IMR-90 (cell line): ENCODE data around the gene ANKHD1. TPM values are rescaled to one million over a fixed set of nuclear protein-coding genes. Genes with fewer than 3 reads are reported as not detected.

Experiments
- ATAC-seq: fragments of 200-7000 bp; cut with Tn5 transposase; 2 replicates; pipeline ENCODE4 v1.9.1; 2020; ENCODE audit warnings: low read depth, mild to moderate bottlenecking, moderate library complexity
- BruUV-seq: library from RNA; stranded (reverse); fragments of 400-500 nt; replicated peaks from 2 replicates; lab custom pipeline; 2021; lab: Mats Ljungman, UMichigan
- CTCF ChIA-PET: fragments of 300-600 bp; formaldehyde crosslinking; extraction: SDS; loops from one replicate; lab custom pipeline; 2021; ENCODE audit warnings: antibody characterized with exemption; lab: Yijun Ruan, JAX
- POLR2A ChIA-PET: fragments of 300-600 bp; sonication (Branson Sonifier 250); formaldehyde crosslinking; loops from one replicate; lab custom pipeline; 2022; ENCODE audit warnings: antibody characterized with exemption; ENCODE audit not compliant: unreplicated experiment; lab: Charles Lee
- DNase-seq: peaks from one replicate; pipeline ENCODE4 v3.0.0; 2013
- H2AFZ ChIP-seq: replicated peaks from 2 replicates; pipeline ENCODE3; 2013; ENCODE audit warnings: low read length, mild to moderate bottlenecking; ENCODE audit not compliant: poor library complexity
- H2AK5ac ChIP-seq: 2 replicates; pipeline ENCODE4 v1.6.1; 2013; ENCODE audit warnings: low read depth, low read length, inconsistent platforms
- H2AK9ac ChIP-seq: replicated peaks from 2 replicates; pipeline ENCODE3; 2013; ENCODE audit warnings: mild to moderate bottlenecking, low read depth, low read length, moderate library complexity; ENCODE audit not compliant: poor library complexity
- H2BK120ac ChIP-seq: 2 replicates; pipeline ENCODE4 v1.6.1; 2013; ENCODE audit warnings: low read depth, low read length, inconsistent platforms
- H2BK15ac ChIP-seq: 3 replicates; pipeline ENCODE4 v1.6.1; 2013; ENCODE audit warnings: low read depth, low read length, inconsistent platforms
- H2BK20ac ChIP-seq: 2 replicates; pipeline ENCODE4 v1.6.1; 2013; ENCODE audit warnings: low read depth, mild to moderate bottlenecking, inconsistent platforms, low read length, moderate library complexity
- H2BK5ac ChIP-seq: 2 replicates; pipeline ENCODE4 v1.6.1; 2013; ENCODE audit warnings: mild to moderate bottlenecking, low read depth, low read length, inconsistent platforms; ENCODE audit not compliant: poor library complexity, severe bottlenecking
- H3K14ac ChIP-seq: replicated peaks from 2 replicates; pipeline ENCODE4 v1.6.1; 2013; ENCODE audit warnings: low read depth, low read length, inconsistent platforms
- H3K18ac ChIP-seq: 2 replicates; pipeline ENCODE4 v1.6.1; 2013; ENCODE audit warnings: low read depth, low read length, control low read depth
- H3K23ac ChIP-seq: 2 replicates; pipeline ENCODE4 v1.6.1; 2013; ENCODE audit warnings: low read depth, low read length, inconsistent platforms
- H3K27ac ChIP-seq: 2 replicates; pipeline ENCODE4 v1.5.1; 2013; ENCODE audit warnings: mild to moderate bottlenecking, control low read depth, low read length; ENCODE audit not compliant: insufficient read depth
- H3K27me3 ChIP-seq: 2 replicates; pipeline ENCODE4 v1.6.1; 2013; ENCODE audit warnings: low read length; ENCODE audit not compliant: control insufficient read depth, insufficient read depth
- H3K36me3 ChIP-seq: 2 replicates; pipeline ENCODE4 v1.6.1; 2013; ENCODE audit warnings: low read length, mixed read lengths; ENCODE audit not compliant: control insufficient read depth, insufficient read depth
- H3K4ac ChIP-seq: 2 replicates; pipeline ENCODE4 v1.6.1; 2013; ENCODE audit warnings: low read depth, low read length, inconsistent platforms
- H3K4me1 ChIP-seq: 2 replicates; pipeline ENCODE4 v1.6.1; 2013; ENCODE audit warnings: low read length, mixed read lengths; ENCODE audit not compliant: control insufficient read depth, insufficient read depth
- H3K4me2 ChIP-seq: 2 replicates; pipeline ENCODE4 v1.6.1; 2013; ENCODE audit warnings: low read depth, mild to moderate bottlenecking, control low read depth, low read length, moderate library complexity
- H3K4me3 ChIP-seq: 2 replicates; pipeline ENCODE4 v1.5.1; 2013; ENCODE audit warnings: low read depth, mild to moderate bottlenecking, control low read depth, low read length, moderate library complexity; ENCODE audit not compliant: insufficient read depth
- H3K56ac ChIP-seq: 2 replicates; pipeline ENCODE4 v1.6.1; 2013; ENCODE audit warnings: low read length, inconsistent platforms; ENCODE audit not compliant: insufficient read depth; ENCODE audit errors: extremely low read depth
- H3K79me1 ChIP-seq, 2 experiments: 2 replicates each; pipeline ENCODE4 v1.6.1; 2013; ENCODE audit warnings: low read length in 2 of 2, inconsistent platforms in 1 of 2, low read depth in 1 of 2
- H3K9ac ChIP-seq: 2 replicates; pipeline ENCODE4 v1.6.1; 2013; ENCODE audit warnings: low read depth, low read length, control low read depth
- H3K9me1 ChIP-seq: 2 replicates; pipeline ENCODE4 v1.6.1; 2013; ENCODE audit warnings: low read length, inconsistent platforms; ENCODE audit not compliant: insufficient read depth
- H3K9me3 ChIP-seq: 2 replicates; pipeline ENCODE4 v1.6.1; 2013; ENCODE audit warnings: low read length; ENCODE audit not compliant: control insufficient read depth, insufficient read depth
- H4K20me1 ChIP-seq: 2 replicates; pipeline ENCODE4 v1.6.1; 2013; ENCODE audit warnings: low read length, inconsistent platforms; ENCODE audit not compliant: insufficient read depth
- H4K5ac ChIP-seq: 2 replicates; pipeline ENCODE4 v1.6.1; 2013; ENCODE audit warnings: mild to moderate bottlenecking, low read depth, low read length, control low read depth
- H4K8ac ChIP-seq, 2 experiments: 2 replicates each; pipeline ENCODE4 v1.6.1; 2013; ENCODE audit warnings: low read depth in 2 of 2, low read length in 2 of 2, control low read depth in 1 of 2, inconsistent platforms in 1 of 2
- H4K91ac ChIP-seq: 2 replicates; pipeline ENCODE4 v1.6.1; 2013; ENCODE audit warnings: low read depth, low read length, inconsistent platforms; ENCODE audit not compliant: insufficient read depth
- BHLHE40 ChIP-seq: fragments of 150-350 bp; IDR thresholded peaks from 2 replicates; pipeline ENCODE4 v1.6.1; 2016; ENCODE audit warnings: mild to moderate bottlenecking, low read depth, low read length
- CEBPB ChIP-seq: IDR thresholded peaks from 2 replicates; pipeline ENCODE4 v1.6.1; 2012; ENCODE audit warnings: low read depth, low read length, improper control_type of control experiment
- CHD1 ChIP-seq: IDR thresholded peaks from 2 replicates; pipeline ENCODE4 v1.6.1; 2012; ENCODE audit warnings: low read depth, low read length, improper control_type of control experiment
- FOS ChIP-seq: fragments of 150-350 bp; IDR thresholded peaks from 2 replicates; pipeline ENCODE4 v1.6.1; 2016; ENCODE audit warnings: low read depth, low read length
- MAFK ChIP-seq: IDR thresholded peaks from 2 replicates; pipeline ENCODE4 v1.6.1; 2012; ENCODE audit warnings: low read depth, low read length, improper control_type of control experiment
- MAZ ChIP-seq: IDR thresholded peaks from 2 replicates; pipeline ENCODE4 v1.6.1; 2012; ENCODE audit warnings: low read depth, mild to moderate bottlenecking, low read length, improper control_type of control experiment, moderate library complexity, borderline replicate concordance
- MXI1 ChIP-seq: IDR thresholded peaks from 2 replicates; pipeline ENCODE4 v1.6.1; 2012; ENCODE audit warnings: low read depth, mild to moderate bottlenecking, low read length, moderate library complexity, borderline replicate concordance
- NFE2L2 ChIP-seq: fragments of 150-350 bp; IDR thresholded peaks from 2 replicates; pipeline ENCODE4 v1.6.1; 2016; ENCODE audit warnings: low read depth, mild to moderate bottlenecking, low read length
- POLR2A ChIP-seq: IDR thresholded peaks from 2 replicates; pipeline ENCODE4 v1.6.1; 2012; ENCODE audit warnings: mild to moderate bottlenecking, low read depth, low read length
- RAD21 ChIP-seq: IDR thresholded peaks from 2 replicates; pipeline ENCODE4 v1.6.1; 2012; ENCODE audit warnings: low read length, improper control_type of control experiment
- RCOR1 ChIP-seq: IDR thresholded peaks from 2 replicates; pipeline ENCODE4 v1.6.1; 2012; ENCODE audit warnings: mild to moderate bottlenecking, low read length, improper control_type of control experiment; ENCODE audit not compliant: insufficient replicate concordance
- RFX5 ChIP-seq: IDR thresholded peaks from 2 replicates; pipeline ENCODE4 v1.8.0; 2012; ENCODE audit warnings: low read depth, mild to moderate bottlenecking, low read length, moderate library complexity
- SMC3 ChIP-seq: fragments of 150-350 bp; IDR thresholded peaks from 2 replicates; pipeline ENCODE4 v1.6.1; 2016; ENCODE audit warnings: low read depth, mild to moderate bottlenecking, antibody characterized with exemption, low read length, moderate library complexity
- USF2 ChIP-seq: fragments of 150-350 bp; IDR thresholded peaks from 2 replicates; pipeline ENCODE4 v1.6.1; 2017; ENCODE audit warnings: mild to moderate bottlenecking, antibody characterized with exemption, low read length, low read depth
- WGBS, 2 experiments: methylation state at CpG; one replicate each; pipeline versions ENCODE4 v1.1.5 to v1.1.7; 2013; ENCODE audit warnings: missing lambda C conversion rate in 2 of 2; ENCODE audit not compliant: insufficient read length in 1 of 2; ENCODE audit errors: extremely low coverage in 2 of 2; 5-methylcytosine and 5-hydroxymethylcytosine counted together
- dilution Hi-C: fragments of 300-500 bp; cut with HindIII; formaldehyde crosslinking; loops from one replicate; pipeline ENCODE4 v1.14.3; 2018; ENCODE audit warnings: low sequenced_read_pairs; ENCODE audit not compliant: unreplicated experiment
- in situ Hi-C: fragments of 300-500 bp; cut with MboI; formaldehyde crosslinking; loops from 3 replicates; pipeline ENCODE4 v1.14.3; 2019; ENCODE audit warnings: low sequenced_read_pairs, inconsistent platforms, mixed read lengths
- intact Hi-C: fragments of 100-400 bp; cut with micrococcal nuclease; formaldehyde crosslinking; loops from 2 replicates; pipeline ENCODE4 v1.10.0; 2022
- polyA plus RNA-seq, 3 experiments: library from polyadenylated mRNA; depleted of rRNA; stranded (reverse); fragments of >200 nt; gene quantifications; 2 replicates each; pipeline ENCODE4 v1.2.3, GENCODE V29; 2012; ENCODE audit warnings: low replicate concordance in 1 of 3
- total RNA-seq: library from RNA; depleted of rRNA; stranded (reverse); fragments of >200 nt; gene quantifications from 2 replicates; pipeline ENCODE4 v1.2.3, GENCODE V29; 2012
- TF ChIP-seq, protein P1 (sequence below): conservative IDR thresholded peaks from 2 replicates; pipeline ENCODE4 v1.5.1; 2012; ENCODE audit warnings: mild to moderate bottlenecking, low read depth, low read length, improper control_type of control experiment
- TF ChIP-seq, protein P2 (sequence below): fragments of 150-350 bp; IDR thresholded peaks from 2 replicates; pipeline ENCODE4 v1.6.1; 2016; ENCODE audit warnings: low read depth, mild to moderate bottlenecking, low read length, moderate library complexity, borderline replicate concordance

The ANKHD1 gene
- total and polyA plus RNA-seq, 2 of the 4 experiments (the other 2 are of a cell fraction): 32.1 to 36.7 TPM

GRCh38 chr5:140429724-140430123 is 28.1 kb downstream of the ANKHD1 start:
- H3K79me1 ChIP-seq: peaks cover 7 to 29% of the 10 kb centered on the region in 2 experiments; a peak in 3 of 4 replicates
- H2BK120ac ChIP-seq: no peak overlapping the region
- no peak overlapping the region for H2AFZ ChIP-seq
- H3K14ac ChIP-seq: no peak overlapping the region
- no peaks in the 10 kb centered on the region for H3K27me3 ChIP-seq
- no peak overlapping the region for H4K5ac ChIP-seq
- H2BK5ac ChIP-seq: no peak overlapping the region
- H2AK5ac ChIP-seq: no peak overlapping the region
- no peak overlapping the region for H3K27ac ChIP-seq
- H3K18ac ChIP-seq: no peak overlapping the region
- H3K4me1 ChIP-seq: no peaks in the 10 kb centered on the region
- H3K9me3 ChIP-seq: no peaks in the 10 kb centered on the region
- TF ChIP-seq MXI1 (no peak), BHLHE40 (no peak), USF2 (no peak), RFX5 (no peak), MAZ (no peak), FOS (no peak), NFE2L2 (no peak), POLR2A (no peak), MAFK (no peak), CEBPB (no peak), CHD1 (no peak), RAD21 (no peak), SMC3 (no peak), RCOR1 (no peak)
- TF ChIP-seq, protein P1, sequence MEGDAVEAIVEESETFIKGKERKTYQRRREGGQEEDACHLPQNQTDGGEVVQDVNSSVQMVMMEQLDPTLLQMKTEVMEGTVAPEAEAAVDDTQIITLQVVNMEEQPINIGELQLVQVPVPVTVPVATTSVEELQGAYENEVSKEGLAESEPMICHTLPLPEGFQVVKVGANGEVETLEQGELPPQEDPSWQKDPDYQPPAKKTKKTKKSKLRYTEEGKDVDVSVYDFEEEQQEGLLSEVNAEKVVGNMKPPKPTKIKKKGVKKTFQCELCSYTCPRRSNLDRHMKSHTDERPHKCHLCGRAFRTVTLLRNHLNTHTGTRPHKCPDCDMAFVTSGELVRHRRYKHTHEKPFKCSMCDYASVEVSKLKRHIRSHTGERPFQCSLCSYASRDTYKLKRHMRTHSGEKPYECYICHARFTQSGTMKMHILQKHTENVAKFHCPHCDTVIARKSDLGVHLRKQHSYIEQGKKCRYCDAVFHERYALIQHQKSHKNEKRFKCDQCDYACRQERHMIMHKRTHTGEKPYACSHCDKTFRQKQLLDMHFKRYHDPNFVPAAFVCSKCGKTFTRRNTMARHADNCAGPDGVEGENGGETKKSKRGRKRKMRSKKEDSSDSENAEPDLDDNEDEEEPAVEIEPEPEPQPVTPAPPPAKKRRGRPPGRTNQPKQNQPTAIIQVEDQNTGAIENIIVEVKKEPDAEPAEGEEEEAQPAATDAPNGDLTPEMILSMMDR: no peak
- TF ChIP-seq, protein P2, sequence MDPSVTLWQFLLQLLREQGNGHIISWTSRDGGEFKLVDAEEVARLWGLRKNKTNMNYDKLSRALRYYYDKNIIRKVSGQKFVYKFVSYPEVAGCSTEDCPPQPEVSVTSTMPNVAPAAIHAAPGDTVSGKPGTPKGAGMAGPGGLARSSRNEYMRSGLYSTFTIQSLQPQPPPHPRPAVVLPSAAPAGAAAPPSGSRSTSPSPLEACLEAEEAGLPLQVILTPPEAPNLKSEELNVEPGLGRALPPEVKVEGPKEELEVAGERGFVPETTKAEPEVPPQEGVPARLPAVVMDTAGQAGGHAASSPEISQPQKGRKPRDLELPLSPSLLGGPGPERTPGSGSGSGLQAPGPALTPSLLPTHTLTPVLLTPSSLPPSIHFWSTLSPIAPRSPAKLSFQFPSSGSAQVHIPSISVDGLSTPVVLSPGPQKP: no peak
- H3K4me3 ChIP-seq: no peak overlapping the region
- H3K9ac ChIP-seq: no peak overlapping the region
- DNase-seq (no peak), ATAC-seq (no peak)
- intact Hi-C loops: no loop called here
- H2BK20ac ChIP-seq: no peak overlapping the region
- in situ Hi-C loops: no loop called here
- H3K56ac ChIP-seq: no peak overlapping the region
- no peak overlapping the region for H4K91ac ChIP-seq
- POLR2A ChIA-PET: no interaction called here
- no peak overlapping the region for H2AK9ac ChIP-seq
- H4K8ac ChIP-seq: no peak overlapping the region
- H2BK15ac ChIP-seq: no peak overlapping the region
- H4K20me1 ChIP-seq: peaks cover 6% of the 10 kb centered on the region
- WGBS, 2 experiments: no CpG with 5 or more reads among the region's 2 CpGs
- H3K36me3 ChIP-seq: no peaks in the 10 kb centered on the region
- CTCF ChIA-PET: interaction anchor here (1.5 kb wide), 1 partner anchor 9 kb away, joined by 7 read pairs; no protein-coding TSS in a partner anchor
- dilution Hi-C loops: no loop called here
- no peak overlapping the region for H3K23ac ChIP-seq
- H3K4me2 ChIP-seq: no peak overlapping the region
- no peak overlapping the region for H3K4ac ChIP-seq
- H3K9me1 ChIP-seq: no peaks in the 10 kb centered on the region
- BruUV-seq: no TSS peak
